HG03196 (cell line): ENCODE results near the gene HSD17B4.
"Not testable (repeated sequence)": the region's sequence is repeated elsewhere in the genome, so short reads cannot be mapped to it uniquely, and the experiment has no call there.

Experiments
- ATAC-seq: cut with Tn5 transposase; IDR thresholded peaks from one replicate; pipeline ENCODE4 v1.9.1; 2021; ENCODE audit not compliant: unreplicated experiment

HSD17B4 gene, protein sequence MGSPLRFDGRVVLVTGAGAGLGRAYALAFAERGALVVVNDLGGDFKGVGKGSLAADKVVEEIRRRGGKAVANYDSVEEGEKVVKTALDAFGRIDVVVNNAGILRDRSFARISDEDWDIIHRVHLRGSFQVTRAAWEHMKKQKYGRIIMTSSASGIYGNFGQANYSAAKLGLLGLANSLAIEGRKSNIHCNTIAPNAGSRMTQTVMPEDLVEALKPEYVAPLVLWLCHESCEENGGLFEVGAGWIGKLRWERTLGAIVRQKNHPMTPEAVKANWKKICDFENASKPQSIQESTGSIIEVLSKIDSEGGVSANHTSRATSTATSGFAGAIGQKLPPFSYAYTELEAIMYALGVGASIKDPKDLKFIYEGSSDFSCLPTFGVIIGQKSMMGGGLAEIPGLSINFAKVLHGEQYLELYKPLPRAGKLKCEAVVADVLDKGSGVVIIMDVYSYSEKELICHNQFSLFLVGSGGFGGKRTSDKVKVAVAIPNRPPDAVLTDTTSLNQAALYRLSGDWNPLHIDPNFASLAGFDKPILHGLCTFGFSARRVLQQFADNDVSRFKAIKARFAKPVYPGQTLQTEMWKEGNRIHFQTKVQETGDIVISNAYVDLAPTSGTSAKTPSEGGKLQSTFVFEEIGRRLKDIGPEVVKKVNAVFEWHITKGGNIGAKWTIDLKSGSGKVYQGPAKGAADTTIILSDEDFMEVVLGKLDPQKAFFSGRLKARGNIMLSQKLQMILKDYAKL

DNA sequence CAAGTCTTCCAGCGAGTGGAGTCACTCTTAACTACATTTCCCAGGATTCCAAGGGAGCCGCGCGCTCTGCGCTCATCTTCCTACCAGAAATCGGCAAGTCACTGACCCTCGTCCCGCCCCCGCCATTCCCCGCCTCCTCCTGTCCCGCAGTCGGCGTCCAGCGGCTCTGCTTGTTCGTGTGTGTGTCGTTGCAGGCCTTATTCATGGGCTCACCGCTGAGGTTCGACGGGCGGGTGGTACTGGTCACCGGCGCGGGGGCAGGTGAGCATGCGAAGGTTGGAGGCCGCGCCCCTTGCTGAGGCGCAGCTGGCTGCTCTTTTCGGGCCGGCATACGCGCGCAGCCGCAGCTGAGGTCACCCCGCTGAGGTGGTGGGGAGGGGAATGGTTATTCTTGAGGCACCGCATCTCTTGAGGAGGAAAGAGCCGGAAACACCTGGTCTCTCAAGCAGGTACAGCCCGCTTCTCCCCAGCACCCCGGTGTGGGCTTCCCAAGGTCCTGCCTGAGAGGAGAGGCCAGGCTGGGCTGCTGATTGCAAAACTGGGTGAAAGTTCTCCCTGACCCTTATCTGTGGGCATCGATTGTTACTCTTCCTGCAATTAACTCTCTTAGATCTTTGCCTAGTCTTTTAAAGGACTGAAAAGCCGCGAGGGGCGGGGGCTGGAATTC, at the start of gene HSD17B4:
HSD17B4 (plus strand) TSS at position 125 of the 667 bp plus-strand sequence; CDS start at position 204, 79 bp downstream.
- ATAC-seq, result peak; percentile 96

DNA sequence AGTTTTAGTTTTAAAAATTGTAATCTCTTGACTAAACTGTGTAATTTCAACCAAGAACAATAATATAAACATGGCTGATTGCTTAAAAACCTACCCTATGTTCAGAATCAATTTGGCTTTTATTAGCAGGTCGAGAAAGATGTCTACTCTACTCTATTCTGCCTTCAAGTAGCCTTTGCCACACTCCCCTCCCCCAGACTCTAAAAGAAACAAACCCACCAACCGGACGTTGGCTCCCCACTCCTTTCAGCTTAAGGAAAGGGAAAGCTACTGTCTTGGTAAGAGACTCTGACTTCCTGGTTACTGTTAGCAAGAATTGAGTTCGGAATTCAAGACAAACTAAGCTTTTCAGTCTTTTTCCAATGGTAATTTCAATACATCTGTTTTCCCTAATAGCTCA, 49.7 kb upstream of the HSD17B4 start:
- ATAC-seq, result no peak

DNA sequence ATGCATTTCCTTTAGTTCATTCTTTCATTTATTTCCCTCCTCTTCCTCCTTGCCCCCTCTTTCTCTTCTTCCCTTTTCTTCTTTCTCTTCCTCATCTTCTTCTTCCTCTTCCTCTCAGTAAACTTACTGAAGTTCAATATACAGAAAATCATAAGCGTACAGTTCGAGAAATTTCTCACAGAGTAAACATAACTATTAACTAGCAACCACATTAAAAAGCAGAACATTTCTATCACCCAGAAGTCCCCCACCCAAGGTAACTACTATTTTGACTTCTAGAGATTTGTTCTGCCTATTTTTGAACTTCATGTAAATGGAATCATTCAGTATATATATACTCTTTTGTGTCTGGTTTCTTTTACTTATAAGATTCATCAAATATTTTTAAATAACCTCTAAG, 48.3 kb upstream of the HSD17B4 start:
- ATAC-seq, result no peak

DNA sequence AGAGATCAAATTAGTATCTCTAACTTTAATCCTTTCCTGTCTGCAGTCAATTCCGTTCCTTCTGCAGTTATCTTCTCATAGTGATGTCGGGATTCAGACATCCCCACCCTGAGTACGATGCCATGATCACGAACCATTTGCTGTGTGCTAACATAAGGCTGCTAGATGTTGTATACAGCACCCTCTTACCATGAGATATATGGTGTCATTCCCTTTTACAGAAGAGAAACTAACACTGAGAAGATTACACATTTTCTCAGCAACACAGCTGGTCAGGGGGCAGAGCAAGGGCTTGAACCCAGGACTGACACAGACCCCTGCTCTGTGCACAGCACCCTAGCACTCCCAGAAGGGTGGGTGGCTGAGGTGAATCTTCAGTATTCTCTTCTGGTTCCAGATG, 46.9 kb upstream of the HSD17B4 start:
- ATAC-seq, result no peak

DNA sequence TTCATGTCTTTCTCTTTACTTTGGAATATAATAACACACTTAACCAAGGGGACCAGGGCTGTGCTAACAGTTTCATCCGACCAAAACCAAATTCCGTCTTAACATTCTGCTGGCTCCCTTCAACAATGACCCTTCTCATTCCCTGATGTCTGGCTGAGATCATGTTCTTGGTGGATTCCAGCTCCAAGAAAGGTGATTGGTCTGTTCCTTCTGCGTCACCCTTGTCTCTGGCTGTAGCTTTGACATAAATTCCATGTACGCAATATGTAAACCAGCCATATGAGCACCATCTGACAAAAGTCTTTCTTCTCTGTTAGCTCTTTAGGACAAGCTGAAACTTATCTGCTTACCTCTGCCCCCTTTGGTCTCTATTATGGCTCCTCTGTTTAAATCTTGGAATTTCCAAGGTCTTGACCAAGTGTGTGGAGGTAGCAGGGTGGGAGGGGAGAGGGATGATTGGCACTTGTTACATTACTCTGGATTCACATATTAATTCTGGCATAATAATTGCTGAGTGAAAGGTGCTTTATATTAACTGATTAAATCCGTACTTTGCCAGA, 45.7 kb upstream of the HSD17B4 start:
- ATAC-seq, result no peak

DNA sequence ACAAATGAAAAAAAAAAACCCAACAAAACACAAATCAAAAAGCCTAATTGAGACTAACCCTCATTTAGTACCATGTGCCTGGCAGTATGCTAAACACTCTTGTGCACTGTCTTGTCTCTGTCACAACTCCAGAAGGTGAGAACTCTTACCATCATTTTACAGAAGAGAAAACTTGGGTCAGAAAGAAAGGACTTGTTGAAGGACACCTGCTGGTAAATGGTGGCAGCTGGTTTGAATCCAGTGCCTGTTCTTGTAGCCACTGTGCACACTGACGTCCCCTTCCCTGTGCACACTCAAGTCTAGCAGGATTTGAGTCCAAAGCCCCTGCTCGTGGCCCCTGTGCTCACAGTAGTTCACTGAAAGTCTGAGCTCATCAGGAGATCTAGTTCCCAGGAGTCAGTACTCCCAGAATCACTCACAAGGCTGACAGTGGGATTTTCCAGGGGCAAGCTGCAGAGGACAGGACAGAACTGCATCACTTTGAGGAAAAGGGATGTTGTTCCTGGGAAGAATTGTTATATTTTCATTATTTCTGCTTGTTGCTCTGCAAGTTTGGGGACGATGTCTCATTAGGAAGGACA, 43.0 kb upstream of the HSD17B4 start:
- peak; percentile 42 for ATAC-seq

DNA sequence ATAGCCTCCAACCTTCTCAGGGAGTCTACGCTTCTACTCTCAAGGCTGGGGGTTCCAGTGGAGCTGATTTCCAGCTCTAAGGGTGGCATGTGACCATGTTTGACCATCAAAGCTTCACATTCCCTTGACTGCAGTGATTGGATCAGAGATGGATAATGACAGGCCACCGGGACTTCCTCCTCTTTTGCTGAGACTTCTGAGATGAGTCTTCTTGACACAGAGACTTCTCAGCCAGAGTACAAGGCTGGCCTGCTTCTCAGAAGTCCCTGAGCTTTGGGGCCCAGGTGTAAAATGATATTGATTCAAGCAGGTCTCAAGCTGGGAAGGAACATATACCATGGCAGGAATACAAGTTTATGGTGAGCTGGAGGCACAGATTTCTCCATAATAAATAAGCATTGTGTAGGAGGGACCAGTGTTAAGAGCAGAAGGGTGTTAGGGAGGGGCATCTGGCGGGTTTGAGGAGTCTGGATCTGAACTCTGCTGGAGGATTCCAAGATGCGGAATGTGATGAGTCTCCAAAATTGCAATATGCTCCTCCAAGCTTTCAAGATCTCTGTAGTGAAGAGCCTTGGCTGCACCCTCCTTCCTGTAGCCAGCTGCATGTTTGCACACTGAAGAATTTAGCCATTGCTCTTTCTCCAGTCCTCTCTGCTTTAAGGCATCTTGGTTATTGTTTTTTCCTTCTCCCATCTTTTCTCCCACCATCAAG, 41.7 kb upstream of the HSD17B4 start:
- ATAC-seq, result no peak

DNA sequence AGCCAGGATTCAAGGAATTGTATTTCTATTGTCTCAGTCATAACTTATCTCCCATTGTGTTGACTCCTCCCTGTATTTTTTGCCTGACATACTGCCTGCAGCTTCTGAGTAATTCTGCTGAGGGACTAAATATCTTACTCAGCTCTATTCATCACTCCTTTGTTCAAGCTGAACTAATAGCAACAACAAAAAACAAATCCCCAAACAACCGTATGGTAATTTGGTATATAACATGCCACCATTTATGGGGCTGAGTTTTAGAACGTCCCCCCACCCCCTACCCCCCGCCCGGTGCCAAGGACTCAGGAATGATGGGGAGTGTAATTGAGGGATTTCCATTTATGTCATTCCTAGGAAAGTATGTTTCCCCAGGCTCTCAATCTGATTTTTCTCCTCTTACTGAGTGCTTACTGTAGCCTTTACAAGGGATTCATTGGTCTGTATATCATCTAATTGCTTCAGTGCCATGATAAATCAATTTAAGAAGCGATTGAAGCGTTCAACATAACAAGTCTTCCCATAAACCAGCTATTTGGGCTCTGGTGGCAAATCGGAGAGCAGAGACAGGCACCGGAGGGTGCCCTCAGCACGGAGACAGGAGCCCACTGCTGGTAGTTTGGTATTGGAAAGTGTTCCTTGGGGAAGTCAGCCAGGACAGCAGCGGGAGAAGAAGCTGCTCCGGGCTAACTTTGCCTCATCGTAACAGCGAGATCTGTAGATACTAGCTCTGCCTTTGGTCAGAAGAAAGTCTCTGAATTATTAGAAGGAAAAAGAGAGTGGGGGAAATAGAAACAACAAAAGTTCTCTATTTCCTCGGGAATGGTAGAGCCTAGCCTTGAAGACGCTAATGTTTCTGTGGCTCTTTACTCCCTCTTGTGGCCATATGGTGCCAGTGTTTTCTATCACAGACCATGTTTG, 40.7 kb upstream of the HSD17B4 start:
- ATAC-seq, result peak; percentile 65

DNA sequence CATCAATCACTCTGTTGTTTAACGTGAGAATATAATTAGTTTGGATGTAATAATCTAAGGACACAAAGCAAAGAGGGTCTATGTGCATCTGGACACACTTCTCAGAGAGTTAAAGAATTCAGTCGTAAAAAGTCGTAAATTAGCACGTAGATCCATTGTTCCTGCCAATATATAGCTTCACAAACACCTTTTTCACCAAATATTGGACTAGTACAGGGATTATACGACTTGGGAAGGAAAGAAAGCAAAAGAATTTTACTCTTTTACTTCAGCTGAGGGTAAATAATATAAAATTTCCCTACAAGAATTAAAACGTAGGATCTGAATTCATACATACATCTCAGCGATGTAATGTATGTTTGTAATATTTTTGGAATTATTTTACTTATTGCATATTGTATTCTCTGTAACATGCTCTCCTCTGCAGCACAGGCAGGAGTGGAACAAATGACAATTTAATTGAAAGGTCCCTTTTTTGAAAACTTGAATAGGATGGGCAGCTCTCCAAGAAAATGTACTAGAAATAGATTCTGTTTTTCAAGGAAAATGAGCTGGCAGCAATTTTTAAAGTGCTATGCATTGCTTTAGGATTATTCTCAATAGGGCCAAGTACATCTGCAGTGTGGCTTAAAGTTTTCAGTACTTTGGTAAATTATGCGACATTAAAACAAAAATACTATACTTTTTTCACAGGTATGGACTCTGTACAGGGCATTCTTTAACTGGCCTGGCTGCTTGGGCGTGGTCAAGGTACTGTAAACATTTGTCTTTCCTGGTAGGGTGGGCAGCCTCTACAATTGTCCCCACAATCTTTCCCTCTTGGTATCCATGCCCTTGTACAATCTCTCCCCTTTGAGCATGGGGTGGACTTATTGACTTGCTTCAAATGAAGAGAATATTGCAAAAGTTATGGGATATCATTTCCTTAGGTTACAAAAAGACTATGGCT, 39.7 kb upstream of the HSD17B4 start:
- ATAC-seq, result no peak

DNA sequence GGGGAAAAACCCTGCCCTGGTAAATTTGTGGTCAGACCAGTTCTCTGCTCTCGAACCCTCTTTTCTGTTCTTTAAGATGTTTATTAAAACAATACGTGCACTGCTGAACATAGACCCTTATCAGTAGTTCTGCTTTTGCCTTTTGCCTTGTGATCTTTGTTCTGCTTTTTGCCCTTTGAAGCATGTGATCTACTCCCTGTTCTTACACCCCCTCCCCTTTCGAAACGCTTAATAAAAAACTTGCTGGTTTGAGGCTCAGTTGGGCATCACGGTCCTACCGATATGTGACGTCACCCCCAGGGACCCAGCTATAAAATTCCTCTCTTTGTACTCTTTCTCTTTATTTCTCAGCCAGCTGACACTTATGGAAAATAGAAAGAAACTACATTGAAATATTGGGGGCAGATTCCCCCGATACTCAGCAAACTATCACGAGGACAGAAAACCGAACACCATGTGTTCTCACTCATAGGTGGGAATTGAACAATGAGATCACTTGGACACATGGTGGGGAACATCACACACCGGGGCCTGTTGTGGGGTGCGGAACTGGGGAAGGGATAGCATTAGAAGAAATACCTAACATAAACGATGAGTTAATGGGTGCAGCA, 38.1 kb upstream of the HSD17B4 start:
- ATAC-seq, result not testable (repeated sequence)

DNA sequence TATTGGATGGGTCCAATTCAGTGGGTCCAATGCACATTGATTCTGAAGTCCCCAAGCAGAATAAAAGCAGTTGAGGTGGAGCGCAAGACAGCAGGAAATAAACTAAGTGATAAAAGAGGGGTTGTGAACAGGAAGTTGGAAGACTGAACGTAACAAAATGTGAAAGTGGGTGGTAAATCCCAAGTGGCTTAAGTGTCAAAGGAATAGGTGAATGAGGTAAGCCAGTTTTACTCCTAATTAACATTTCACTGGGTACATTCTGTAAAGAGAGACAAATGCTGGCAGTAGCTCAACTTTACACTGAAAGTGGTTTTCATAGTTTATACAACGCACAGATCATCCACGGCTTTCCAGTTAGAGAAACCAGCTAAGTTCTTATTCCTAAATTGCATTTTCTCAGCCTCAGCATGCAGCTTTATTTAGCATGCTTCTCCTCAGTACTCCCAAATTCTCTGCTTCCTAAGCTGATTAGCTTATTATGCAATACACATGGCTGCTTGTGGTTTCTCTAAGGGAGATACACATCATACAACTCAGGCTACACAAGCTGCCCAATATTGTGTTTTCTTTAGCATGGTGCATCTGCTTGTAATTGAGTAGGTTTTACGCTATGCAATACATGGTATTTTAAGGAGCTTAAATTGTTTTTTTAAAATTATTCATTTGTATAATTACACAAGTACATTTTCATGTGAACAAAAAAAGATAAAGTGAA, 34.2 kb upstream of the HSD17B4 start:
- no peak for ATAC-seq

DNA sequence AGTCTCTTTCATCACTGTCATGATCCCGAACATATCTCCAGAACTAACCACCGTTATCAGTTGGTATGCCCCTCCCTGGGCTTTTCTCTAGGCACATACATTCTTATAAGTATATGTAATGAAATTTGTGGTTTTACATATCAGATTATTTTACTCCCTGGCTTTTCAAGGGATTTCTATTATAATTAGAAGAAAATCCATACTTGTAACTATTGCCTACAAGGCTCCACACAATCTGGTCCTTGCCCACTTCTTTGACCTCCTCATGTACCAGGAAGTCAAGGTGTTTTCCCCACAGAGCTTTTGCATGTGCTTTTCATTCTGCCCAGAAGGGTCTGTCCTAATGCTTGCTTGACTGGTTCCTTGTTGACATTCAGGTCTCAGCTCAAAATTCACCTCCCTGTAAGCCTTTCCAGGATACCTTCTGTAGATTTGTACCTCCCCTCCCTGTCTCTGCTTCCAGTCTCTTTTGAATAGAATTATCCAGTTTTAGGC, 33.6 kb upstream of the HSD17B4 start:
- ATAC-seq, result peak; percentile 70

DNA sequence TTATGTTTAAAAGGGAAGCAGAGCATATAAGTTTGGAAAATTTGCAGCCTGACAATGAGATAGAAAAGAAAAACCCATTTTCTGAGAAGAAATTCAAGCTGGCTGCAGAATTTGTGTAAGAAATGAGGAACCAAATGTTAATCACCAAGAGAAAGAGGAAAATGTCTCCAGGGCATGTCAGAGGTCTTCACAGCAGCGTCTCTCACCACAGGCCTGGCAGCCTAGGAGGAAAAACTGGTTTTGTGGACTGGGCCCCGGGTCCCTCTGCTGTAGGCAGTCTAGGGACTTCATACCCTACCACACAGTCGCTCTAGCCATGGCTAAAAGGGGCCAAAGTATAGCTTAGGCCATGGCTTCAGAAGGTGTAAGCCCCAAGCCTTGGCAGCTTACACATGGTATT, 32.1 kb upstream of the HSD17B4 start:
- ATAC-seq, result no peak

DNA sequence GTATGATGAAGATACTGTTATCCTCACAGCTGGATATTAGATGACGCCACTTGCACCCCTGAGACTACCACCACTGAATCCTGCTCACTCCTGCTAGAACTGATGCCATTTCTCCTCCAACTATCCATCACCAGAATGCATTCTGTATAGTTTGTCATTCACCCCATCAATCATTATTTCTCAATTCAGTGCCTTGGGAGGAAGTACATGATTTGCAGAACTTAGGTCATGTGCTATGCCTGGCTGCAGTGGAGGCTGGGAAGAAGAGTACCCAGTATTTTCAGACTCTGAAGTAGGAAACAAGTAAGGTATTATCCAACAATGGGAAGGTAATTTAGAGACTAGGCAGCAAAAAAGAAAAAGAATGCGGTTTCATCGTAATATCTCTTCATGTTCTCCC, 26.2 kb upstream of the HSD17B4 start:
- ATAC-seq, result no peak

DNA sequence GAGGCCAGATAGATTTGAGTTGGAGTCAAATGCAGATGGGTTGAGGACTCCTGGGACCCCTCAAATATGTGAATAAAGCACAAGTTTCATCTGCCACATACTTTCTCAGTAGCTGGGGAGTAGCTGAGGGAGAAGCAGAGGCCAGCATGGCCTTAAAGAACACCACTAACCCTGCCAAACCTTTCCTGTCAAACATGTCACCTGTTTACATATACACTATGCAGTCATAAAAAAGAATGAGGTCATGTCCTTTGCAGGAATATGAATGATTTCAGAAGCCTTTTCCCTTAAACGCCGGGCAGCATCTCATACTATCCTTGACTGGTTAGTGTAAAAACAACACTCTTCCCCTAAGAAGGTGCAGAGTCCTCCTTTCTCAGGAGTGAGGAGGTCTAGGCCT, 25.2 kb upstream of the HSD17B4 start:
- no peak for ATAC-seq

DNA sequence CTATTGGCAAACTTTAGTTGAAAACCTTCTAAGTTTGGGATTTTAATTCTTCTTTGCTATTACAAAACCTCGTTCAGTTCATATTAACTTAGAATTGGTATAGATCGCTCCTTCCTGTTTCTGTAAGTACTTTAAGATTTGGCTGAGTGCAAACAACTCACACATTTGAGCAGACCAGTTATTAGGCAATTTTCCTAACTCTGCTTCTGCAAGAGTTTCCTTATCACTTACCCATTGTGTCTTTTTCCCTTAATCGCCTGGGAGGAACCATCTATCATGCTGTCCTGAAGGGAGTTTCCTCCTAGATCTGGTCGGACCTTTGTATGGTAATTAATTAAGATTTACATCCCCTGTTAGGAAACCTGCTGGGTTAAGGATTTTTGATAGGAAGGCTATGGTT, 24.7 kb upstream of the HSD17B4 start:
- not testable (repeated sequence) for ATAC-seq

DNA sequence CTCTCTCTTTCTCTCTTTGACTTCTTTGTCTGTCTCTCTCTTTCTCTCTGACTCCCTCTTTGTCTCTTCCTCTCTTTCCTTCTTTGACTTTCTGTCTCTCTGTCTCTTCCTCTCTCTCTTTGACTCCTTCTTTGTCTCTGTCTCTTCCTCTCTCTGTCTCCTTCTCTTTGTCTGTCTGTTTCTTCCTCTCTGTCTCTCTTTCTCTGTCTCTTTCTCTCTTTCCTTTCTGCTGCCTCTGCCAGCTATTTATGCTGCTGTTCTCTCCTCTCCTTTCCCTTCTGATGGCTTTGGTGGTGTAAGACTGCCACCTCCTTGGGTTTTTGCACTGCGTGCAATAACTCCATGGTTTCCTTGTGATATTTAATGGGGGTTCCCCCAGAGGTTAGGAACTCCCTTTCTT, 24.1 kb upstream of the HSD17B4 start:
- not testable (repeated sequence) for ATAC-seq
